ENCODE data around the gene TMEM121B. TPM values are rescaled to one million over a fixed set of nuclear protein-coding genes. Genes with fewer than 3 reads are reported as not detected.

Gene TMEM121B
- total RNA-seq, 6 experiments from 2014 or later = 0.05 to 0.33 (median 0.19) TPM

GRCh38 chr22:17098379-17098819 is 22.8 kb downstream of the TMEM121B start:
- intact Hi-C loops (cut with DNase I) = no loop called here
- no peaks in the 10 kb centered on the region for H3K27me3 ChIP-seq
- no peak overlapping the region for H3K4me3 ChIP-seq
- DNase-seq (no peak), ATAC-seq (peak; percentile 42 to 74 (median 61))
- H3K27ac ChIP-seq = no peak overlapping the region
- peaks cover 0 to 11% (median 2%) of the 10 kb centered on the region in 4 donors for H3K4me1 ChIP-seq
- 49% methylated on average over 7 of the region's 7 CpGs for WGBS (ENCODE audit: insufficient coverage, low coverage, low lambda C conversion rate, missing lambda C conversion rate)
- TF ChIP-seq POLR2A (IDR thresholded peaks at IDR 0.05) = no peak
- TF ChIP-seq CTCF (IDR thresholded peaks at IDR 0.05) = no peak
- no peaks in the 10 kb centered on the region for H3K9me3 ChIP-seq
- H3K36me3 ChIP-seq = peaks cover 0 to 64% (median 21%) of the 10 kb centered on the region in 4 donors

GRCh38 chr22:17097701-17098100 is 23.5 kb downstream of the TMEM121B start:
- intact Hi-C loops (cut with DNase I) = no loop called here
- ATAC-seq = no peak
- H3K36me3 ChIP-seq = peaks cover 0 to 57% (median 21%) of the 10 kb centered on the region in 4 donors
- no peaks in the 10 kb centered on the region for H3K9me3 ChIP-seq
- peaks cover 0 to 18% (median 5%) of the 10 kb centered on the region in 4 donors for H3K4me1 ChIP-seq
- H3K4me3 ChIP-seq = no peak overlapping the region
- H3K27ac ChIP-seq = no peak overlapping the region
- no peak for TF ChIP-seq POLR2A (IDR thresholded peaks at IDR 0.05)
- TF ChIP-seq CTCF (IDR thresholded peaks at IDR 0.05) = no peak
- no peak for DNase-seq
- H3K27me3 ChIP-seq = no peaks in the 10 kb centered on the region
- 100% methylated on average over 1 of the region's 6 CpGs for WGBS (ENCODE audit: insufficient coverage, low coverage, low lambda C conversion rate, missing lambda C conversion rate)

- Histone ChIP-seq H3K27me3 (no peaks in the 10 kb centered on the region), H3K4me3 (no peak overlapping the region), H3K4me1 (peaks cover 0 to 18% (median 5%) of the 10 kb centered on the region in 4 donors), H3K36me3 (peaks cover 0 to 50% (median 19%) of the 10 kb centered on the region in 4 donors), H3K27ac (no peak overlapping the region), H3K9me3 (no peaks in the 10 kb centered on the region)
- intact Hi-C loops (cut with DNase I) = no loop called here
- DNase-seq = peak in 1 of 3 donors; percentile 42
- TF ChIP-seq CTCF (IDR thresholded peaks at IDR 0.05) = no peak
- TF ChIP-seq POLR2A (IDR thresholded peaks at IDR 0.05) = no peak
- 84% methylated on average over 6 of the region's 6 CpGs for WGBS (ENCODE audit: insufficient coverage, low coverage, low lambda C conversion rate, missing lambda C conversion rate)
- ATAC-seq = no peak
These were observed 24.1 kb downstream of the TMEM121B start for GRCh38 chr22:17097062-17097461.

GRCh38 chr22:17096071-17096470 is 25.1 kb downstream of the TMEM121B start:
- TF ChIP-seq CTCF (IDR thresholded peaks at IDR 0.05) (no peak), POLR2A (IDR thresholded peaks at IDR 0.05) (no peak)
- H3K27ac ChIP-seq = no peak overlapping the region
- H3K4me3 ChIP-seq = no peak overlapping the region
- intact Hi-C loops (cut with DNase I) = no loop called here
- 93% methylated on average over 5 of the region's 7 CpGs for WGBS (ENCODE audit: insufficient coverage, low coverage, low lambda C conversion rate, missing lambda C conversion rate)
- H3K9me3 ChIP-seq = no peaks in the 10 kb centered on the region
- H3K4me1 ChIP-seq = peaks cover 0 to 18% (median 5%) of the 10 kb centered on the region in 4 donors
- H3K36me3 ChIP-seq = peaks cover 0 to 40% (median 15%) of the 10 kb centered on the region in 4 donors
- ATAC-seq (no peak), DNase-seq (peak in 1 of 3 donors; percentile 27)
- H3K27me3 ChIP-seq = no peaks in the 10 kb centered on the region

Data from right lobe of liver (tissue), 6 donors.